Measurements from ENCODE around the gene EYS. TPM values are rescaled to one million over a fixed set of nuclear protein-coding genes. Genes with fewer than 3 reads are reported as not detected.

EYS gene
- total RNA-seq, 1 donor from 2014 or later, result not detected

DNA sequence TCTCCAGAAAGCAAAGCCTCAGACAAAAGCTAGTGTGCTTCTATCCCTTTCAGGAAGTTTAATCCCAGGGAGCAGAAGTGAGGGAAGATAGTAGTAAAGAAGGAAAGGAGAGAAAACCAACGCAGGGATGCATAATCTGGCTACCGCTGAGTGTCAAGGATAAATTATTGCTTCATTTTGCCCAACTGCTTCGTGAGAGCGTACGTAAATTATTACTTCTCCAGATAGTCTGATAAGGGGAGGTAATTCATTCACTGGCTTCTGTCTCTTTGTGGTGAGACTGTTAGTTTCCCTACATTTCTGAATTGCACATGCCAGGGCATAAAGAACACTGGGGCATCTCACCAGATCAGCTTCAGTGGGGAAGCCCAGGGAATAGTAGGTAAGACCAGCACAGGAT lies 1531.7 kb downstream of the EYS start:
- H3K4me1 Mint-ChIP-seq (ENCODE audit: unreplicated experiment), result no peaks in the 10 kb centered on the region
- H3K27me3 Mint-ChIP-seq (ENCODE audit: unreplicated experiment), result no peaks in the 10 kb centered on the region
- TF ChIP-seq CTCF (IDR thresholded peaks at IDR 0.05), result no peak
- no peak overlapping the region for H3K27ac Mint-ChIP-seq (ENCODE audit: unreplicated experiment)
- no peaks in the 10 kb centered on the region for H3K36me3 Mint-ChIP-seq (ENCODE audit: unreplicated experiment)
- no peak overlapping the region for H3K4me3 Mint-ChIP-seq (ENCODE audit: unreplicated experiment)
- no peak for DNase-seq (ENCODE audit: extremely low spot score, unreplicated experiment)
- no peaks in the 10 kb centered on the region for H3K9me3 Mint-ChIP-seq (ENCODE audit: unreplicated experiment)

DNA sequence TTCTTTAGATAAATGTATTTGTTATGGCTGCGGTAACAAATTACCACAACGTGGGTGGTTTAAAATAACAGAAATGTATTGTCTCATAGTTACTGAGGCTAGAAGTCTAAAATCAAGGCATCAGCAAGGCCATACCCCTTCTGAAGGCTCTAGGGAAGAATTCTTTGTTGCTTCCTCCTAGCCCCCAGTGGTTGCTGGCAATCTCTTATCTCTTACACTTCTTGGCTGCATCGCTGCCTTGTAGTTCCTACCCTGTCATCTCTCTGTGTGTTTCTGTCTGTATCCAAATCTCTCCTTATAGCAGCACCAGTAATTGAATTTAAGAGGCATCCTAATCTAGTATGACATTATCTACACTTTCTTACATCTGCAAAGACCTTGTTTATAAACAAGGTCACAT lies 1536.7 kb downstream of the EYS start:
- DNase-seq (ENCODE audit: extremely low spot score, unreplicated experiment), result no peak
- Mint-ChIP-seq H3K27me3 (ENCODE audit: unreplicated experiment) (peaks cover 4% of the 10 kb centered on the region), H3K4me3 (ENCODE audit: unreplicated experiment) (no peak overlapping the region), H3K9me3 (ENCODE audit: unreplicated experiment) (no peaks in the 10 kb centered on the region), H3K4me1 (ENCODE audit: unreplicated experiment) (no peaks in the 10 kb centered on the region), H3K27ac (ENCODE audit: unreplicated experiment) (no peak overlapping the region), H3K36me3 (ENCODE audit: unreplicated experiment) (no peaks in the 10 kb centered on the region)
- no peak for TF ChIP-seq CTCF (IDR thresholded peaks at IDR 0.05)

DNA sequence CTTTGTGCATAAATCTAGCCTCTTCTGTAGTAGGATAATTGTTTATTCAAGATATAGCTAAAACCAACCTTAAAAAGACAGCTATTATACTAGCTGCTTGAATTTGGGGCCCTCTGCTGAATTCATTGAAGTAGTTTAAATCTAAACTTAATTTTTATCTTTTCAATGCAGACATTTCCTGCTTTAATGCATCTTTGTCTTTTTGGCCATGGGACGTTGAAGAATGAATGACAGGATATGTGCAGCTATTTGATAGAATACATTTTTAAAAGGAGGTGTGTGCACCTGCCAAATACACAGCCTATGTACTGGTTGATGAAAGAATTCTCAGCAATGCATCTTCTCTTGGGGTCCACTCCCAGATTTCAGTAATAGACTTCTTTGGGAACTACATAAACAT lies 1546.5 kb downstream of the EYS start:
- Mint-ChIP-seq H3K27me3 (ENCODE audit: unreplicated experiment) (peaks cover 5% of the 10 kb centered on the region), H3K4me3 (ENCODE audit: unreplicated experiment) (no peak overlapping the region), H3K27ac (ENCODE audit: unreplicated experiment) (no peak overlapping the region), H3K9me3 (ENCODE audit: unreplicated experiment) (no peaks in the 10 kb centered on the region), H3K36me3 (ENCODE audit: unreplicated experiment) (no peaks in the 10 kb centered on the region), H3K4me1 (ENCODE audit: unreplicated experiment) (no peaks in the 10 kb centered on the region)
- TF ChIP-seq CTCF (IDR thresholded peaks at IDR 0.05), result no peak
- DNase-seq (ENCODE audit: extremely low spot score, unreplicated experiment), result no peak

GRCh38 chr6:64155063-64155462 lies 1552.0 kb downstream of the EYS start:
- no peaks in the 10 kb centered on the region for H3K27me3 Mint-ChIP-seq (ENCODE audit: unreplicated experiment)
- H3K27ac Mint-ChIP-seq (ENCODE audit: unreplicated experiment), result no peak overlapping the region
- no peaks in the 10 kb centered on the region for H3K4me1 Mint-ChIP-seq (ENCODE audit: unreplicated experiment)
- no peaks in the 10 kb centered on the region for H3K9me3 Mint-ChIP-seq (ENCODE audit: unreplicated experiment)
- no peak for DNase-seq (ENCODE audit: extremely low spot score, unreplicated experiment)
- H3K36me3 Mint-ChIP-seq (ENCODE audit: unreplicated experiment), result no peaks in the 10 kb centered on the region
- no peak for TF ChIP-seq CTCF (IDR thresholded peaks at IDR 0.05)
- no peak overlapping the region for H3K4me3 Mint-ChIP-seq (ENCODE audit: unreplicated experiment)

GRCh38 chr6:64146876-64147275 lies 1560.2 kb downstream of the EYS start:
- no peak for DNase-seq (ENCODE audit: extremely low spot score, unreplicated experiment)
- Mint-ChIP-seq H3K27me3 (ENCODE audit: unreplicated experiment) (peaks cover 5% of the 10 kb centered on the region), H3K9me3 (ENCODE audit: unreplicated experiment) (no peaks in the 10 kb centered on the region), H3K4me3 (ENCODE audit: unreplicated experiment) (no peak overlapping the region), H3K27ac (ENCODE audit: unreplicated experiment) (no peak overlapping the region), H3K36me3 (ENCODE audit: unreplicated experiment) (no peaks in the 10 kb centered on the region), H3K4me1 (ENCODE audit: unreplicated experiment) (no peaks in the 10 kb centered on the region)
- no peak for TF ChIP-seq CTCF (IDR thresholded peaks at IDR 0.05)
